ENCODE data around the gene SEPSECS.
A peak's percentile ranks its signal among the peaks of the same experiment; 100 is the strongest.

The SEPSECS gene

GRCh38 chr4:25154594-25155265 is 5.5 kb downstream of the SEPSECS start:
- no peak for DNase-seq

DNA sequence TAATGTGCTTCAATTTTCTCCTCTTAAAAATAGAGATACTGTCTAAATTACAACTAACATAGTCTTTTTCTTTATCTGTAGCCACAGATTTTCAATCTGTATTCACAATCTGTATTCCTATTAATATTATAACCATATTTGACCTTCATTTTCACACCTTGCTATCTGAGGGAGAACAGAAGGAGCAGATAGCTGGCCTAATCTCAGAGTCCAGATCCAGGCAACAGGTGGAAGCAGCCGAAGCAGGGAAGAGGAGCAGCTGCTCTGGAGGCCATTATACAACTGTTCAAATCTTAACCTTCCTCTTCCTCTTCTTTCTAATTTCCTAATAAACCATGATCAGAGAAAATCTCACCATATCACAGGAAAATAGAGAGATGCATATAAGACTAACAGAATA is 14.2 kb downstream of the SEPSECS start:
- DNase-seq = no peak

- DNase-seq = no peak
Observed at GRCh38 chr4:25144870-25145481, 15.3 kb downstream of the SEPSECS start.

GRCh38 chr4:25142468-25142867 is 17.8 kb downstream of the SEPSECS start:
- no peak for DNase-seq

DNA sequence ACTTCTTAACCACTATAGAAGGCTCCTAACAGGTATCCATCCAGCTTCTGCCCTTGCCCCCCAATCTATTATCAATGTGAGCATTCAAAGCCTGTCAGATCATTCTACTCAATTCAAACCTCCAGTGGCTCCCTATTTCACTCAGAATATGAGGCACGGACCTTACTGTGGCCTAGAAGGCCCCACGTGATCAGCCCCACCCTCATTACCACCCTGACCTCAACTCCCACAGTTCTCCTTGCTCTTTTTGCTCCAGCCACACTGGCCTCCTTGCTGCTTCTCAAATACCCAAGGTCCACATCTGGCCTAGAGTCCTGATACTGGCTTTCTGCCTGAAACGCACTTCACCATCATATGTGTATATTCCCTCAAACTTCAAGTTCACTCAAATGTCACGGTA is 18.7 kb downstream of the SEPSECS start:
- no peak for DNase-seq

DNA sequence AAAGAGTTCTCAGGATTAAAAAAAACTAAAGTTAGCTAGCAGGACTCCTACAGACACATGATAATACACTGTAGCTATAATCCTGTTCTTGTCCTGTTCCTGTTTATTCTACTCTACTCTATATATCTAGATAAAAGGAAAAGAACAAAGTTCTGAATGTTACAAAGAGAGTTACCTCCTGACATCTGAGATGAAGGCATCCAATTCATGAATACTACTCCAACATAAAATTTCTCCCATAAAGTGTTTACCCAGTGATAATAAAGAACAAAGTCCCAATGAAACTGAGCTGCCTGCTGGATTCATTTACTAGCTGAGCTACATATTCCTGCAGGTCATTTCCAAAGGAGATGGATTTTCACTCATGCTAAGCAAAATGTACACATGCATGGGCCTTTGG is 27.1 kb downstream of the SEPSECS start:
- no peak for DNase-seq

GRCh38 chr4:25131926-25132325 is 28.3 kb downstream of the SEPSECS start:
- DNase-seq = no peak

- no peak for DNase-seq
Observed at GRCh38 chr4:25131381-25131780, 28.9 kb downstream of the SEPSECS start.

DNA sequence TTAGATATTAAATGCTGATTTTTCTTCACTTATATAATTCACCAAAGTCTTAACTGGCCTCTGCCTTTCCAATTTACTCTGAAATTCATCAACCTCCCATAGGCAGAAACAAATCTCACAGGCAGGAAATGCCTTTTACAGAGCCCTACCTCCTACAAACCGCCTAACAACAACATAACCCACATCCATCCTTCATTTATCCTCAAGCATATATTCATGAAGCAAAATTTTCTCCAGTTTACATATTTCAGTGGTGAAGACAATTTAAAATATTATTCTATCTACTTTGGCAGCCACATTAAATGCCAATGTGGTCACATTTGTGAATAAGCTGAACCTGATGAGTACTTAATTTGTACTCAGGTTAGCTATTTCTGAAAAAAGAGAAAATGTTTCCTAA is 30.3 kb downstream of the SEPSECS start:
- DNase-seq = no peak

DNA sequence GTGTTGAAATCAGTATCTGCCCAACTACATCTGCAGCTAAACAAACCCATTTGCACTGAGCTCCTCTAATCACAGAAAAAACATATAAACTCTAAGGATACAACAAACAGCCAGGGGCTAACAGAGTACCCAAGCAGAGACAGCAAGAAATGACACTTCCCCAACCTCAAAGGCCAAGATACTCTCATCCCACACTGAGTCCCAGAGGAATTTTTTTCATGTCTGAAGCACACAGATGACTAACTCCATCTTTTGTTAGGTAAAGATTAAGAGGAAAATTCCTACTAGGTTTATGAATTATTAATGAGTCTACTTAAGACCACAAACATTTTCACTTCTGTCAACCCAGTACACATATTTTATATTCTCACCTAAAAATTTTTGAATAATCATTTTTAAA is 31.6 kb downstream of the SEPSECS start:
- DNase-seq = no peak

DNA sequence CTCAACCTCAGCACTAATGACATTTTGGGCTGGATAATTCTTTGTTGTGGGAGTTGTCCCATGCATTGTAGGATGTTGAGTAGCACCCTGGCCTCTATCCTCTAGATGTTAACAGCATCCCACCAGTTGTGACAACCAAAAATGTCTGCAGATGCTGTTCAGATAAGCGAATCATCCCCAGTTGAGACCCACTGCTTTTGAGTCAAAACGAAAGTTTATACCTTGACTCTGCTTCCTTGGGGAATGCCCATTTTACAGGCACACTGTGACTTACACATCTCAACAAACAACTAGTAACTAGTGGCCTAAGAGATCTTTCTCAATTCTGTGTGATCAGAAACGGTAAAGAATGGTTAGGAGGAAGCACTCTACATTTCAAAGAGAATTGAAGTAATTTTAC is 37.0 kb downstream of the SEPSECS start:
- peak; percentile 11 for DNase-seq

GRCh38 chr4:25120146-25120940 is 39.9 kb downstream of the SEPSECS start:
- DNase-seq = no peak

- no peak for DNase-seq
Observed at GRCh38 chr4:25117716-25118472, 42.4 kb downstream of the SEPSECS start.

DNA sequence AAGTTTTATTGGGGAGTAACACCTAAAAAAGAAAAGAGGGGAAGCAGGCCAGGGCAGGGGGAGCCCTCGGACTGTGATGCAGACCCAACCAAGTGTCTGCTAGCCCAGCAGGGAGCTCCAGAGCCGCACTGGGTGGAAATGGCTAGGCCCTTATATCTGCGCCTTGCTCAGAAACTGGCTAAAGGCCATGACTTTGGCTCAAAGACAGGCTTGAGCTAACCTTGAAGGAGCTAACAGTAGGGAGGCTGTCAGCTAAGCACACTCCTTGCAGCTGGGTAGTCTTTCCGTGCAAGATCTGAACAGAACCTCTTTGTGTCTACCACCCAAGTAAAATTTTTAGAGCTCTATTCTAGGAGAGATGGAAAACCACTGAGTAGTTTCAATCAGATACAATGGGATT is 43.0 kb downstream of the SEPSECS start:
- DNase-seq = no peak

GRCh38 chr4:25113915-25114904 is 46.0 kb downstream of the SEPSECS start:
- DNase-seq = no peak

DNA sequence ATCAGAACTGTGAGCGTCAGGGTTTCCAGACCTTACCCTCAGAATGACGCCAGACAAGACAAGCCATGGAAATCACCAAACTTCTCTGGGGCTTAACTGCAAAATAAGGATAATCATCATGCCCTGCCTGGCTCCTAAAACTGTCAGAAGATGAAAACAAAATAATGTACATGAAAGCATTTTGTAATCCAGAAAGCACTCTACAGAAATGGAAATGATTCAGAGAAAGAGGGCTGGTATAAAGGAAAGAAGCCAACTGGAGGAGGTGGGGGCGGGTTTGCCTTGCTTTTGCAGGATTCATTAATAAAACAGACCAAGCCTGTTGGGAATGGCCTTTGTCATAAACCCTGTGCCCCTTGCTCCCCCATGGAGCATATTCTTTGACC is 47.3 kb downstream of the SEPSECS start:
- DNase-seq = no peak

DNA sequence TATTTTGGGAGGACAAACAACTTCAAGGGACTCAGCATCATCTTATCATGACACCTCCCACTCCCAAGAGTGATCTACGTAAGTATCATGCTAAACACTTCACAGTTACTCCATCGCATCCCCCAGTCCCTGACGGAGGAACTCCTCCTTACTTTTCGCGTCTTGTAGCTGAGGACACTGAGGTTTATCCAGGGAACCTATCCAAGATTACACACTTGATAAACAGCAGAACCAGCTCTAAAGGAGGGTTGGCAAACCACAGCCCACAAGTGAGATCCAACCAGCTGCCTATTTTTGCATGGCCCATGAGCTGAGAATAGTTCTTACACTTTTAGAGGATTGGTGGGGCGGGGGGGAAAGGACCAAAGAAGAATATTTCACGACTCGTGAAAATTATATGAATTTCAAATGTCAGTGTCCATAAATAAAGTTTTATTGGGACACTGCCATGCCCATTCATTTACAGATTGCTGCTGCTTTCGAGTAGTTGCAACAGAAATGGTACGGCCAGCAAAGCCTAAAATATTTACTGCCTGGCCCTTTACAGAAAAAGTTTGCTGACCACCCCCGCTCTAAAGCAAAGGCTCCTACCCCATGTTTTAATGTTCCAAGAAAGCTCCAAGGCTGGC is 47.8 kb downstream of the SEPSECS start:
- DNase-seq = no peak

DNA sequence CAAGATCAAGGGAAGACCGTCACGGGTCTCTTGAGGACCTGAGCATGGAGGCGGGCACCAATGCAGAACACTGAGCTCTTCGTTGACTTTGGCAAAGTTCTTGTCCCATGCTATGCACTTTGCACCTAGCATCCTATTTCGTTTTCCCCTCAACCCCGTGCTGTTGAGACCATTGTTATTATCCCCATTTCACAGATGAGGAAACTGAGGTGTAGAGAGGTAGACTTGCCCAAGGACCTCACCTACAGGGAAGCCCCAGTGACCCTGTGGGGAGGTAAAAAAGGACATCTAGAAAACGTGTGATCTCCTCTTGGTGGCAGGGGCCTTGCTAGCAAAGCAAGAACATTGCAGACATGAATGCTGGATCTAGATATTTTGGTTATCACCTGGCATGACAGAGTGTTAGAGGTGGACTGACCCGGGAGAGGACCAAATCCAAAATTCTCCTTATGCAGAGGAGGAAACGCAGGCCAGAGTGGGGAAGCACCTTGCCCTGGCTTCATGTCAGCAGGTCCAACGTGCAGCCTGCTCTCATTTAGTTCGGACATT is 48.5 kb downstream of the SEPSECS start:
- DNase-seq = no peak

DNA sequence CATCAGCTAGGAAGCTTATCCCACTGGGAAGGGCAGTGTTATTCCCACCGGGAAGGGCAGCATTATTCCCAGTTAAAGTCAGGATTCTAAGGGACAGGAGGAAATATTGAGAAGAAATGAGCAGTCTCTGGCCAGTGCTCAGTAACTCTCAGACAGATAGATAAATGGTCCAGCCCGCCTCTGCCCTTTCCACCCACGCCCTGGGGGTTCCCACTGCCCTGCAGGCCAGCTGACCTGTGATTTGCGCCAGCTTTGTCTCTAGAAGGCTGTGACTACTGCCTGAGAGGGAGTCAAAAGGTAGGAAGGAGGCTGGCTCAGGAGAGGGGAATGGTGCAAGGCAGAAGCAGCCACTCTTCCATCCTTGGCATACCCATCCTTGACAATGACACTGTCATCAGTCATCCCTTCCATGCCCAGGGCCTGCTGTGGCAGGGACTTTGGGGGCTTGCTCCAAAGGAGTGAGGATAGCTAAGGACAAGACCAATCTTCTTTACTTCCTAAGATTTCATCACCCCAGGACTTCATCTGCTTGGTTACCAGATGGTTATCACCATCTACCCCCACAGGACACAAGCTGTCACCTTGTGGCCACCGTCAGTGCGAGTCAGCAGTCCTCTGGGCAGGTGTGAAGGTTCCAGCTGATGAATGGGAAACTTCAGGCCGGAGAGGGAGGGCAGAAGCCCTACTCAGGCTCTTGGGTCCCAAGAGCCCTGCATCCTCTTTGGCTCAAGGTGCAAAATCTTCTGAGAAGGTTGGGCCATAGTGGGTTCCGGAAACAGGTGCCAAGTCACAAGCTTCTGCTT is 49.5 kb downstream of the SEPSECS start:
- DNase-seq = no peak

GRCh38 chr4:25109511-25109910 is 50.7 kb downstream of the SEPSECS start:
- DNase-seq = no peak

GRCh38 chr4:25108556-25108955 is 51.7 kb downstream of the SEPSECS start:
- DNase-seq = no peak

Data from stimulated activated CD4-positive, alpha-beta T cell treated with anti-CD3 and anti-CD28 coated beads, Interleukin-4, amount 100 ng/mL, for 24 hours (primary cell).